Measurements from ENCODE around the gene SSTR5.

The SSTR5 gene

DNA sequence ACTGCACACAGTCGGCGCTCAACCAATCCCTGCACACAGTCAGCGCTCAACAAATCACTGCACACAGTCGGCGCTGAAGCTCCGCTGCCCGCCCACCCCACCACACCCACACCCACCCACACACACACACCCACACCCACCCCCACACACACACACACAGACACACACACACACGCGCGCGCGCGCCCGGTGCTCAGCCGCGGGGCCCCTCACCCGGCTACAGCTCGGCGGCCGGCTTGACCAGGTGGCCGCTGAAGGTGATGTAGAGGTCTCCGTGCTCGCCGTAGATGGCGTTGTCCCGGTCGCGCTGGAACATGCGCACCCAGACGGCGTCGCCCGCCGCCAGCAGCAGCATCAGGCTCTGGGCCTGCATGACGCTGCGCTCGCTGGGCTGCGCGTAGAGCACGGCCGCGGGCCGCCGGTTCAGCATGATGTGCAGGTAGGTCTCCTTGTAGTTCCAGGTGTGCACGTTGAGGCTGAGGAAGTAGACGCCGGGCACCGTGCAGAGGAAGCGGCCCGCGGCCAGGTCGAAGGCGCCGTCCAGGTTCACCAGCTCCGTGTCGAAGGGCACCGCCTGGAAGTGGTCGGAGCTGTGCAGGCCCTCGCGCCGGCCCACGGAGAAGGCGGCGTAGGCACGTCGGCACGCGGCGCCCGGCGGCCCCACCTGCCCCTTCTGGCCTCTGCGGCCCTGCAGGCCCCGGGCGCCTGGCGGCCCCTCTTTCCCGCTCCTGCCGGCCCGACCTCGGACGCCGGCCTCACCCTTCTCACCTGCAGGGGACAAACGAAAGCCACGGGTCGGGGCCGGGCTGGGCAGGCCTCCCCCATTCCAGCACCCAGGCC, 21.0 kb downstream of the SSTR5 start:
- DNase-seq = peak in 1 of 4 experiments; percentile 5

DNA sequence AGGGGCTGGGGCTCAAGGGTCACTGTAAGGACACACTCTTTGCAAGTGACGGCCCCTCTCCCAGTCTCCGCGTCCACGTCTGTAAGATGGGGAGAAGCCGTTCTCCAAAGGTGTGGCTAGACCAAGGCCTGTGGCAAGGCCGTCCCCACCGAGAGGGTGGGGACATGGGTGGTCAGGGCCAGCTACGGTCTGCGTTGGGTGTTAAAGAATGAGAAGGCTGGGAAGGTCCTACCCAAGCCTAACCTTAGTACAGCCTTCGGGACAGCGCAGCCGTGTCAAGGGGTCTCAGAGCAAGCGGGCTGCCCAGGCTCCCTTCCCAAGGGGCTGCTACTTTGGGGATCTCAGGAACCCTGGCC, 21.6 kb downstream of the SSTR5 start:
- no peak for DNase-seq

DNA sequence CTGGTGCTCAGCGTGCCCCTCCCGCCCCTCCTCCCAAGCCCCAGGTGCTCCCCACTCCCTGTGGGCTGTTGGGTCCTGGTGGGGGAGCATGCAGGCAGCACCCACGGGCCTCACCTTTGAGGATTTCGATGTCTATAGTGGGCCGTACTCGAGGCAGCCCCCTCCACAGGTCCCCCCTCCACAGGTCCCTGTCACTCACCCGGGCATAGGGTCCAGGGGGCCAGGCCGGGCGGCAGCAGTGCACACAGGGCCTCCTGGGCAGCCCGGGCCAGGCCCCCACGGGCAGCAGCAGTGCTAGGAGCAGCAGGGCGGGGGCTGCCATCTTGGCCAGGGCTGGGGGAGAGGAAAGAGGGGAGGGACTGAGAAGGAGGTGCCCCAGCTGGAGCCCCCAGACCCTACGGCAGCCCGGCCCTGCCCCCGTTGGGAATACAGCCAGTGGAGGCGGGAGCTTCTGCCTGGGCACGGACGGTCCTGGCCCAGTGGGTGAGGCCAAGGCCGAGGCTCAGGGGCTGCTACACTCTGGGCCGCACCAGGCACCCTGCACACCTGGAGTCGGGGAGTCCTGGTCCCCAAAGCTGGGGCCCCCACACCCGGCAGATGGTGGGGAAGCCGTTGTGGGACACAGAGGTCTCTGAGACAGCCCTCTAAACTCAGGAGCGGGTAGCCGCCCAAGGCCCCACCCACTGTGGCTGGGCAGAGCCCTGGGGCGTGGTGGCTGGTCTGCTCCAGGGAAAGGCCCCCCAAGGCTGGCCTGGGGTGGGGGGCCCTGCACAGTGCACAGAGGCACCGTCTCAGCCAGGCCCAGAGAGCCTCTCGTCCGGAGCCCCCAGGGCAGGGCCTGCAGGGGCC, 22.3 kb downstream of the SSTR5 start:
- no peak for DNase-seq

DNA sequence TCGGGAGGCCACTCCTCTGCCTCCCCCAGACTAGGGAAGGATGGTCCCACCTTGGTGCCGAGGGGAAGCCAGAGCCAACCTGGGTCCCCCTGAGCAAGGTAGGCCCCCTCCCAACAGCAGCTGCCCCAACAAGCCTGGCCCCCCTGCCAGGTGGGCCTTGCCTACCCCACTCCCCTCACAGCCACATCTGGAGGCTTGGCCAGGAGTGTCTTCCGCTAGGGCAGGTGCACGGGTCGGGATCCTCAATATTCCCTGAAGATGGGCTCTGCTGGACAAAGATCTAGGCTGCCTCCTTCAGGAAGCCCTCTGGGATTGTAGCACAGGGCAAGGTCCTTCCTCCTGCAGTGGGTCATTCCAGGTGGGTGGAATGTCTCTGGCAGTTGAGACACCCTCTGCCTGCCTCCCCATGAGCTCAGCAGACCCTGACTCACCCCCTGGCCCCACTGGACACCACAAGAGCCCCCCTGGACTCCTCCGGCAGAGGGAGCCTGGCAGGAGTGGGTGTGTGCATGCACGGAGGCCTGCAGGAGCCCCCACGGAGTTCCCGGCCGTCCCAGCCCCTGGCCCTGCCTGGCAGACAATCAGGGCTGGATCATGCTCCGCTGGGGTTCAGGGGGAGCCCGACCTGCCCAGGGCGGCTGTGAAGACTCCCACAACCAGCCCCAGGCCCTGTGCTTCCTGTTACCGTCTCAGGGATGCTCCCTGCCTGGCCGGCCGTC, 23.1 kb downstream of the SSTR5 start:
- no peak for DNase-seq

- no peak for DNase-seq
These were observed 23.9 kb downstream of the SSTR5 start, which contains the start of gene C1QTNF8 for GRCh38 chr16:1096169-1097082. Gene C1QTNF8 (minus strand): TSS chr16:1096244. CDS start chr16:1094922, 1,322 bp downstream.

DNA sequence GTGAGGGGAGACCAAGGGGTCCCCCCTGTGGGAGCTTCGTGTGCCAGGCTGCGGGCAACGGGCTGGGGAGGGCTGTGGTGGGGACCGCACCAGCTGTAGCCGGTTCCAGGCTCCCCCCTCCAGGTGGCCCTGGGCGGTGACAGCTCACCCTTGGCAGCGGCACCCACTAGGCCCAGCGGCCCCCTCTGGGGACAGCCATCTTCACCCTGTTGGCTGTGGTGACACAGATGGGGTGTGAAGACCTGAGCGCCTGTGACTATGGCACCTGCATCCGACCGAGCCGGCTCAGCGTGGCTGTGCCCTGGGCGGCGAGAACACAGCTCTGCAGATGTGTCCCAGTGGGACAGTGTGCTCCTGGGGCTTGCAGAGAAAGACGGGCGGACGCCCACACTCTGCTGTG, 24.6 kb downstream of the SSTR5 start:
- no peak for DNase-seq

DNA sequence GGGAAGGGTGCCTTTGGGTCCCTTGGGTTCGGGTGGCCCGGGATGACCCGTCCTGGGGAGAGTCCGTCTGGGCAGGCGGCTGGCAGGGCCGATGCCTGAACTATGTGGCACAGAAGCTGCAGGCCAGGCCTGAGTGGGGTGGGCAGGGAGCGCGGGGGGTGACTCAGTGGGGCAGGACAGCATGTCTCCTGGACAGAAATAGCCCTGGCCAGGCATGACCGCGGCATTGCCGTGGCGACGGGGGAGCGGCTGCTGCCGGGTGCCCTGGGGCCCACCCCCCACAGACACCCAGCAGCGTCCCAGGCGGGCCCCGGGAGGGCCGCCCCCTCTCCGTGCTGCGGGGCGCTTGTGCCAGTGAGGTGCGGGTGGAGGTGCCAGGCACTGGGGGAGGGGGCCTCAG, 25.3 kb downstream of the SSTR5 start:
- DNase-seq = no peak

DNA sequence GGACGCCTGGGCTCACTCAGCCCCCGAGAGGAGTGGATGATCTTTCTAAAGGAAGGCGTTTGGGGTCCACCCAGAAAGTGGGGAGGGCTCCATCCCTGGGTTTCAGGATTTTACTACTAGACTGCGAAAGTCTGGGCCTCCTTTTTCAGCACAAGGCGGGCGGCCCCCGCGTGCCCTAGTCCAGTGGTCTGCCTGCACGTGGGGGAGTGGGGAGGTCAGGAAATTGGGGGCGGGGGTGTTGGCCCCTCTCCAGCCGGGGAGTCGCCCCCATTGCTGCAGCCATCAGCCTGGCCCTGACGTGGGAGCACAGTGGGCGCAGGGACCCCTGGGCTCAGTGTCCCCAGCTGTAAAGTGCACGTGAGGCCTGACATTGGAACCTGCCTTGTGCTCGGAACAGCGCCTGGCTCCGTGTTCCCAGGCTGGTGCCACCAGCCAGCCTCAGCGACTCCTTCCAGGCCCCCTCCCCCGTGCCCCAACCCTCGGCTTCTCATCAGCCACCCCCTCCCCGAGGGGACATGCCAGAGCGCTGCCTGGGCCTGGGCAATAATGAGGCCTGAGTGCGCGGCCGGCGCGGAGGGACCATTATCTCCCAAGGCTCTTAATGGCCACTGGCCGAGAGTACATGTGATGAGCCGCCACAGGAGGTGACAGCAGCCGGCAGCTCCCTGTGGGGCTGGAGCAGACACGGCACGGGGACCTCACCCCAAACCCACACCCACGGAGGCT, 25.9 kb downstream of the SSTR5 start:
- DNase-seq = no peak

DNA sequence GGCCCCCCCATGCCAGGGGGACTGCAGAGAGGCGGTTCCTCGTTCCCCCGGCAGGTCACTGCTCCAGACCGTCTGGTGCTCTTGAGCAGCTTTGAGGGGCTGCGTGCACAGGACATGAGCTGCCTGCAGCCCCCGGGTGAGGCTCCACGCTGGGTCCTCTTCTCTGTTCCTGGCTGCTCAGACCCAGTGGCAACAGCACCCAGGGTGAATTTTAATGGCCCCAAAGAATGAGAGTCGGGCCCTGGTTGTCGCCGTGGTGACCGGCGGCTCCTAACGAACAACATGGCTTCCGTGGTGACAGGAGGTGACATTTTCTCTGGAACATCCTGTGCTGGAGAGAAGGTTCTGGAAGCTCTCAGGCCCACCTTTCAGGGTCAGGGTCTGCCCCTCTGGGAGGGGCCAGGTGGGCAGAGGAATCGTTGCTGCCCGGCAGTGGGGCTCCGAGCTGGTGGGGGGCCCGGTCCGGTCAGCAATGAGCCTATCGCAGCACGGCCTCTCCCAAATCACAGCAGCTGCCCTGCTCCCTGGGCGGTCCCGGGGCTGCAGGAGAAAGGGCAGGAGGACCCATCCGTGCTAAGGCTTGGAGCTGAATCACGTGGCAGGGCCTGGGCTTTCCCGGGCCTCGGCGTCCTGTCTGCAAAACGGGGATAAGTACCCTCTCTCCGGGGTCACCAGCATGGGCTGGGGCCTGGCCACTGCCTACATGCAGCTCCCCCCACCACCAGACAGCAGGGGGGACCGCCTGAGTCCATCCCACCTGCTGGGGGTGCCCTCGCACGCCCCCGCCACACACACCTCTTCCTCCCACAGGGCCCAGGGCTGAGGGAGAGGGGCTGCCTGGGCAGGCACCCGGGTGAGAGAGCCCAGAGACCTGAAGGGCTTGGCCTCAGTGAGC, 26.9 kb downstream of the SSTR5 start:
- DNase-seq = no peak

DNA sequence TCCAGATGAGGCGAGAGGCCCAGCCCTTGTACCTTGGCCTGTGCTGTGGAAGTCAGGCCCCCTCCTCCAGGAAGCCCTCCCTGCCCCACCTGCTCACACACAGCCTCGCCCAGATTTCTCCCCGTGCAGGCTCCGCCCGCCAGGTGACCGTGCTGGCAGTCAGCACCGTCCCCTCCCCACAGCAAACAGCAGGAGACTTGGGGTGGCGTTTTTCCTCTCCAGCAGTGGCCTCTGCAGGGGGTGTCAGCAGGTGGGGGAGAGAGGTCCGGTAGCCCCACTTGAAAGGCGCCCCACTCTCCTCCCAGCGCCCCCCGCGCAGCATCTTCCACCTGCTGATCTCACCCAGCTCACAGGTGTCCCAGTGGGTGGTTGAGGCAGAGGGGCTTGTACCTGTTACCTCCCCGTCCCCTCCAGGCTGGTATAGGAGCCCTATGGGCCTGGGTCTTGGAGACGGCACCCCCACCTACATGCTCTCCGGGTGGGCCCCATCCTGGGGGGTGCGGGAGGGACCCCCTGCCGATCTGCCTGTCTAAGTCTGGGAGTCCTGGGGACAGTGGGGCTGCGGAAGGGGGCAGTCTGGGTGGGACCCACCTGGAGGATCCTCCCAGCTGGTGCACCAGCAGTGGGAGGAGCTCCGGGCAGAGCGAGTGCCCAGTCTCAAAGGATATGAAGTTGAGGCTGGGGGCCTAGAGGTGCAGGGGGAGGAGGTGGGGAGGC, 27.7 kb downstream of the SSTR5 start:
- DNase-seq = no peak

GRCh38 chr16:1101133-1101532, 28.6 kb downstream of the SSTR5 start:
- no peak for DNase-seq

GRCh38 chr16:1101573-1102332, 29.2 kb downstream of the SSTR5 start:
- DNase-seq = no peak

DNA sequence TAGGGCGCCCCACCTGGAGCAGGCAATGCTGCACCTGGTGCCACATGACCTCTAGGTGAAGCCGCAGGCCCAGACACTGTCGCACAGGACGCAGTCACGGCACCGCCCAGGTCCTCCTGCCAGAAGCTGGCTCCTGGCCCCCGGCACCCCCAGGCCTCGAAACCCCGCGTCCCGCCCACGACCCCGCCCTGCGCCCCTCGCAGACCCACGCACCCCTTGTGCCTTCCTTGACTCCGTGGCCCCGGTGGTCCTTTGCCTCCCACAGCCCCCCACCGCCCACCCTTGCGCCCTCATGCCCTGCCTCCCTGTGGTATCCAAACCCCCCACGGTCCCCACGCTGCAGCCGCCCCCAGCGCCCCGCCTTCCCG, 29.8 kb downstream of the SSTR5 start:
- no peak for DNase-seq

- peak; percentile 50 to 81 (median 72) for DNase-seq
These were observed 30.5 kb downstream of the SSTR5 start for GRCh38 chr16:1102921-1103635.

- DNase-seq = no peak
These were observed 31.1 kb downstream of the SSTR5 start for GRCh38 chr16:1103636-1103980.

DNA sequence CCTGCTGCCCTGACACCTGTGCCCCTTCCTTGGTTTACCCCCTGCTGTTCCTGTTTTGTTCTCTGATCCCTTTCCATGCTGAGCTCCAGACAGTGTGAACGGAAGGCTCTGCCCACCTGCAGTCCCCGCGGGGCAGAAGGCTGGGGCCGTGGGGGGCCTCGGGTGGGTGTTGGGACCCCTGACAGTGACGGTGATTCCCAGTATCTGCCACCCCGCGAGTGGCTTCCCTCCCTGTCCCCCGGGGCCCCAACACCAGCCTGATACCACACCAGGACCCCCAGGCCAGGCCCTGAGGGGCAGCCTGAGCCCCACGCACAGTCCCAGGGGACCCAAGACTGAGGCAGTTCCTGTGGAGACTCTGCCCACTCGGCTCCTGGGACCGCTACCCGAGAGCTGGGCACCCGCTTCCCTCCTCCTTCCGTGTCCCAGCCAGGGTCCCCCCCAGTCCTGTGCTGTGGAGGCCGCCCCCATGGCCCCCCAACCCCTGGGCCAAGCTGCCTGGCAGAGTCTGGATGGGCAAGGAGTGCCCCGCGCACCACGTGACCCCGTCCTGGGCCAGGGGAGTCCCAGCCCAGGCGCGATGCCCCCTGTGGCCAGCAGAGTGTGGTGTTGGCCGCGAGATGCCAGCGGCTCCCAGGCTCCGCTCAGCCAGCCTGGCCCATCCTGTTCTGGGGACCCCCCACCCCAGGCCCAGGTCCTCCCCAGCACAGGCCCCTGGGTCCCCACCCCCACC, 33.5 kb downstream of the SSTR5 start:
- peak; percentile 38 to 67 (median 46) for DNase-seq

- no peak for DNase-seq
These were observed 34.1 kb downstream of the SSTR5 start for GRCh38 chr16:1106659-1107058.

DNA sequence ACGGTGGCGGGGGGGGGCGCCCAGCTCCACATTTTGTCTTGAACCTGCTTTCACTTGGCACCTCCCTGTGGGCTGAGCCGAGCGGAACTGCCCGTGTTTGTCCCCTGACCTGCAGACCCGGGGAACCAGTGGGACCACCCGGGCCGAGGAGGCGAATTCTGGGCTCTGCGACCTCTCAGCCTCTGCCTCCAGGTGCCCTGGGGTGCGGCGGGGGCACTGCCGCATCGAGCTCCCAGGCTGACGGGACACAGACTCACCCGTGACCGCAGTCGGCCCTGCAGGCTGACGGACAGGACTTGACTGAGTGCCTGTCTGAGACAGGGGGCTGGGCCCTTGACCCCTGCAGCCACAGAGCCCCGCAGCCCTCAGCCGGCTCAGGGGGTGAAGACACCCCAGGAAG, 34.6 kb downstream of the SSTR5 start:
- no peak for DNase-seq

Measured in suppressor macrophage (primary cell).